Lung (tissue), 12 donors: Measurements from ENCODE around the gene S100A14. TPM values are rescaled to one million over a fixed set of nuclear protein-coding genes. Genes with fewer than 3 reads are reported as not detected.

ENCODE experiments used
- ATAC-seq: fragments of 200-7000 bp; cut with Tn5 transposase; one replicate; pipeline ENCODE4 v1.9.1; 2020; ENCODE audit warnings: moderate number of reproducible peaks; ENCODE audit not compliant: insufficient read depth, low FRiP score
- DNase-seq, 3 donors: peaks; one replicate each; pipeline ENCODE4 v3.0.0-alpha.2; 2013 to 2017
- H3K27ac ChIP-seq, 2 donors: one replicate each; pipeline ENCODE4 v1.5.1; 2013; ENCODE audit warnings: mild to moderate bottlenecking in 2 of 2, moderate library complexity in 2 of 2, control low read depth in 1 of 2, inconsistent platforms in 1 of 2, low read depth in 1 of 2, low read length in 1 of 2
- H3K27me3 ChIP-seq, 3 donors: one replicate each; pipeline ENCODE4 v1.5.1; 2013; ENCODE audit warnings: low read length in 2 of 3; ENCODE audit not compliant: control insufficient read depth in 3 of 3, insufficient read depth in 3 of 3
- H3K36me3 ChIP-seq, 4 donors: one replicate each; pipeline ENCODE4 v1.5.1; 2013; ENCODE audit warnings: low read length in 4 of 4, mild to moderate bottlenecking in 1 of 4, moderate library complexity in 1 of 4; ENCODE audit not compliant: control insufficient read depth in 4 of 4, insufficient read depth in 4 of 4
- H3K4me1 ChIP-seq, 5 donors: one replicate each; pipeline ENCODE4 v1.5.1; 2013; ENCODE audit warnings: low read length in 5 of 5, mild to moderate bottlenecking in 2 of 5, moderate library complexity in 1 of 5; ENCODE audit not compliant: control insufficient read depth in 5 of 5, insufficient read depth in 5 of 5
- H3K4me3 ChIP-seq: one replicate; pipeline ENCODE4 v1.5.1; 2013; ENCODE audit warnings: mild to moderate bottlenecking, control low read depth, moderate library complexity
- H3K9ac ChIP-seq, 2 donors: one replicate each; pipeline ENCODE4 v1.5.1; 2013; ENCODE audit warnings: low read length in 2 of 2, control low read depth in 1 of 2; ENCODE audit not compliant: insufficient read depth in 1 of 2
- H3K9me3 ChIP-seq, 4 donors: one replicate each; pipeline ENCODE4 v1.5.1; 2013; ENCODE audit warnings: low read length in 3 of 4, mild to moderate bottlenecking in 1 of 4, moderate library complexity in 1 of 4; ENCODE audit not compliant: control insufficient read depth in 4 of 4, insufficient read depth in 3 of 4
- CTCF ChIP-seq: IDR thresholded peaks from 2 replicates; pipeline ENCODE4 v1.5.1; 2012; ENCODE audit warnings: mild to moderate bottlenecking; ENCODE audit errors: control extremely low read depth, extremely low read depth
- WGBS, 2 donors: extraction: QIAGEN DNeasy Blood & Tissue Kit; methylation state at CpG; one replicate each; pipeline ENCODE4 v1.1.7; 2013; 5-methylcytosine and 5-hydroxymethylcytosine counted together
- polyA plus RNA-seq, 2 donors: library from polyadenylated mRNA; stranded (reverse); fragments of 200-250 nt; gene quantifications; one replicate each; pipeline ENCODE4 v1.2.1, GENCODE V29; 2013
- total RNA-seq, 2 donors: library from RNA; depleted of rRNA in 1 of 2; stranded (reverse); fragments of >200 nt in 1 of 2; gene quantifications; one replicate each; pipeline ENCODE4 v1.2.1, GENCODE V29; 2014 to 2021
- donor health status: control.
- donor health status: control.
- donor health status: Bipolar disorder and iron deficiency.
- donor health status: healthy.
- donor health status: DM: yes; HTN: yes; CAD: no.

The S100A14 gene
- total and polyA plus RNA-seq, 4 donors = 78.5 to 326 (median 154) TPM

- WGBS, 2 donors = 95% methylated on average over 5 of the region's 5 CpGs
- H3K4me3 ChIP-seq = no peak overlapping the region
- no peak overlapping the region for H3K27ac ChIP-seq
- no peak for TF ChIP-seq CTCF
- H3K27me3 ChIP-seq = no peaks in the 10 kb centered on the region
- ATAC-seq = no peak
- H3K4me1 ChIP-seq = peaks cover 9 to 22% (median 11%) of the 10 kb centered on the region in 5 donors
- no peak overlapping the region for H3K9ac ChIP-seq
- no peak for DNase-seq
- H3K36me3 ChIP-seq = no peaks in the 10 kb centered on the region
- no peaks in the 10 kb centered on the region for H3K9me3 ChIP-seq
These were observed 45.3 kb downstream of the S100A14 start for GRCh38 chr1:153570874-153571273.

GRCh38 chr1:153569465-153569864, 46.7 kb downstream of the S100A14 start:
- H3K36me3 ChIP-seq = no peaks in the 10 kb centered on the region
- H3K27me3 ChIP-seq = no peaks in the 10 kb centered on the region
- no peak for TF ChIP-seq CTCF
- DNase-seq (no peak), ATAC-seq (no peak)
- no peaks in the 10 kb centered on the region for H3K9me3 ChIP-seq
- WGBS, 2 donors = 89 to 93% methylated on average over 8 of the region's 8 CpGs
- no peak overlapping the region for H3K4me3 ChIP-seq
- H3K4me1 ChIP-seq = peaks cover 10 to 29% (median 16%) of the 10 kb centered on the region in 5 donors
- H3K27ac ChIP-seq = no peak overlapping the region
- H3K9ac ChIP-seq = no peak overlapping the region

- DNase-seq = peak; percentile 83 to 86 (median 85)
- peak overlapping the region in 1 of 2 donors; percentile 67 for H3K9ac ChIP-seq
- TF ChIP-seq CTCF = peak; percentile 99
- peak overlapping the region; percentile 12 to 79 for H3K27ac ChIP-seq
- H3K27me3 ChIP-seq = no peaks in the 10 kb centered on the region
- peak; percentile 38 for ATAC-seq
- peaks cover 10 to 31% (median 16%) of the 10 kb centered on the region in 5 donors for H3K4me1 ChIP-seq
- no peak overlapping the region for H3K4me3 ChIP-seq
- H3K36me3 ChIP-seq = no peaks in the 10 kb centered on the region
- no peaks in the 10 kb centered on the region for H3K9me3 ChIP-seq
- 12 to 20% methylated on average over 25 of the region's 25 CpGs for WGBS, 2 donors
These were observed 47.6 kb downstream of the S100A14 start for GRCh38 chr1:153568367-153569099.
